B cell (primary cell): ENCODE data around the gene S1PR5. TPM values are rescaled to one million over a fixed set of nuclear protein-coding genes. Genes with fewer than 3 reads are reported as not detected.

Experiments
- ATAC-seq: fragments of 200-7000 bp; cut with Tn5 transposase; one replicate; pipeline ENCODE4 v1.10.0; 2021; ENCODE audit warnings: low read depth, mild to moderate bottlenecking, moderate number of reproducible peaks, moderate library complexity
- CTCF ChIA-PET: fragments of 350-600 bp; sonication (Branson Sonifier 250); formaldehyde crosslinking; loops from one replicate; lab custom pipeline; 2021; ENCODE audit warnings: antibody characterized with exemption, inconsistent platforms; lab: Charles Lee
- POLR2A ChIA-PET: fragments of 350-600 bp; sonication (Branson Sonifier 250); formaldehyde crosslinking; loops from one replicate; lab custom pipeline; 2021; ENCODE audit warnings: antibody characterized with exemption; lab: Charles Lee
- DNase-seq: peaks from one replicate; pipeline ENCODE4 v3.0.0; 2013
- H2AFZ ChIP-seq: 2 replicates; pipeline ENCODE4 v1.6.1; 2012; ENCODE audit warnings: mild to moderate bottlenecking, low read depth, low read length; ENCODE audit not compliant: insufficient read depth, poor library complexity, severe bottlenecking
- H3K27ac ChIP-seq, 2 donors: 1 replicate in 1 of 2; 2 replicates in 1 of 2; pipeline ENCODE4 v1.5.1; 2012 to 2013; ENCODE audit warnings: low read length in 2 of 2, mild to moderate bottlenecking in 2 of 2, moderate library complexity in 1 of 2
- H3K27me3 ChIP-seq, 4 experiments: fragments of 200-600 bp in 1 of 4; sonication (generic) in 1 of 4; replicated peaks in 1 of 4; 1 replicate in 2 of 4; 2 replicates in 2 of 4; pipeline versions ENCODE4 v1.6.1 to v1.7.0; 2013 to 2016; ENCODE audit warnings: low read length in 3 of 4, mild to moderate bottlenecking in 2 of 4, mixed read lengths in 1 of 4, moderate library complexity in 1 of 4; ENCODE audit not compliant: insufficient read depth in 4 of 4, control insufficient read depth in 3 of 4; ENCODE audit errors: control extremely low read depth in 1 of 4
- H3K36me3 ChIP-seq, 2 experiments: replicated peaks in 1 of 2; 1 replicate in 1 of 2; 2 replicates in 1 of 2; pipeline versions ENCODE4 v1.6.1 to v1.7.1; 2013; ENCODE audit warnings: low read length in 1 of 2; ENCODE audit not compliant: insufficient read depth in 2 of 2, control insufficient read depth in 1 of 2; ENCODE audit errors: control extremely low read depth in 1 of 2, extremely low read depth in 1 of 2
- H3K4me1 ChIP-seq, 2 donors: fragments of 200-600 bp in 1 of 2; sonication (generic) in 1 of 2; 1 replicate in 1 of 2; 2 replicates in 1 of 2; pipeline versions ENCODE4 v1.5.1 to v1.6.1; 2013 to 2017; ENCODE audit warnings: low read length in 2 of 2; ENCODE audit not compliant: control insufficient read depth in 2 of 2, insufficient read depth in 2 of 2
- H3K4me2 ChIP-seq: replicated peaks from 2 replicates; pipeline ENCODE3; 2012; ENCODE audit warnings: mild to moderate bottlenecking, low read depth, low read length; ENCODE audit not compliant: poor library complexity, severe bottlenecking
- H3K4me3 ChIP-seq, 5 experiments: fragments of 200-600 bp in 1 of 5; sonication (generic) in 1 of 5; 1 replicate in 3 of 5; 2 replicates in 2 of 5; pipeline versions ENCODE4 v1.5.1 to v1.7.0; 2011 to 2016; ENCODE audit warnings: low read length in 4 of 5, mild to moderate bottlenecking in 4 of 5, low read depth in 2 of 5, control low read depth in 1 of 5, moderate library complexity in 1 of 5; ENCODE audit not compliant: insufficient read depth in 1 of 5; ENCODE audit errors: control extremely low read depth in 1 of 5, extremely low read depth in 1 of 5
- H3K79me2 ChIP-seq: fragments of 200-600 bp; sonication (generic); one replicate; pipeline ENCODE4 v1.6.0; 2016; ENCODE audit warnings: low read length; ENCODE audit not compliant: control insufficient read depth, insufficient read depth
- H3K9ac ChIP-seq: fragments of 200-600 bp; sonication (generic); 2 replicates; pipeline ENCODE4 v1.6.1; 2017; ENCODE audit warnings: mild to moderate bottlenecking, low read length, moderate library complexity
- H3K9me3 ChIP-seq, 3 donors: one replicate each; pipeline versions ENCODE4 v1.6.1 to v1.7.1; 2013; ENCODE audit warnings: low read length in 2 of 3; ENCODE audit not compliant: control insufficient read depth in 2 of 3, insufficient read depth in 1 of 3; ENCODE audit errors: control extremely low read depth in 1 of 3
- H4K20me1 ChIP-seq: 2 replicates; pipeline ENCODE4 v1.6.0; 2012; ENCODE audit warnings: mild to moderate bottlenecking, low read length; ENCODE audit not compliant: insufficient read depth, control insufficient read depth, poor library complexity, severe bottlenecking
- H3K27ac Mint-ChIP-seq: one replicate; pipeline ENCODE4 v1.8.0; 2021; ENCODE audit warnings: mixed read lengths
- H3K27me3 Mint-ChIP-seq: one replicate; pipeline ENCODE4 v1.8.0; 2021; ENCODE audit warnings: mixed read lengths
- H3K4me1 Mint-ChIP-seq: one replicate; pipeline ENCODE4 v1.8.0; 2021; ENCODE audit warnings: mixed read lengths
- H3K4me3 Mint-ChIP-seq: one replicate; pipeline ENCODE4 v1.8.0; 2021; ENCODE audit warnings: mixed read lengths
- H3K9me3 Mint-ChIP-seq: one replicate; pipeline ENCODE4 v1.8.0; 2022; ENCODE audit warnings: mixed read lengths; ENCODE audit not compliant: insufficient read depth
- EZH2 ChIP-seq: IDR thresholded peaks from 2 replicates; pipeline ENCODE4 v1.6.1; 2012; ENCODE audit warnings: borderline replicate concordance, low read depth, mild to moderate bottlenecking, moderate library complexity, low read length; ENCODE audit not compliant: insufficient read depth, poor library complexity, severe bottlenecking
- WGBS: methylation state at CpG from one replicate; pipeline ENCODE4 v1.1.5; 2013; ENCODE audit warnings: missing lambda C conversion rate; ENCODE audit not compliant: insufficient coverage; 5-methylcytosine and 5-hydroxymethylcytosine counted together
- intact Hi-C: fragments of 100-400 bp; cut with micrococcal nuclease; formaldehyde crosslinking; loops from one replicate; pipeline ENCODE4 v1.10.0; 2022
- polyA plus RNA-seq: library from polyadenylated mRNA; depleted of rRNA; stranded (reverse); fragments of >200 nt; gene quantifications from 2 replicates; pipeline ENCODE4 v1.2.3, GENCODE V29; 2012
- total RNA-seq, 2 donors: library from RNA; stranded (reverse); fragments of 120-200 nt in 1 of 2; gene quantifications; 1 replicate in 1 of 2; 2 replicates in 1 of 2; pipeline versions ENCODE4 v1.2.3 to v1.2.4, GENCODE V29; 2013 to 2022
- TF ChIP-seq, protein P1 (sequence below): fragments of 200-600 bp; IDR thresholded peaks from one replicate; pipeline ENCODE4 v1.8.0; 2022; ENCODE audit warnings: antibody characterized with exemption, mild to moderate bottlenecking

Gene S1PR5
- total and polyA plus RNA-seq, 2 donors (not counting 1 experiment from before 2014, with no cell fraction given) = 0.27 to 0.67 TPM

DNA sequence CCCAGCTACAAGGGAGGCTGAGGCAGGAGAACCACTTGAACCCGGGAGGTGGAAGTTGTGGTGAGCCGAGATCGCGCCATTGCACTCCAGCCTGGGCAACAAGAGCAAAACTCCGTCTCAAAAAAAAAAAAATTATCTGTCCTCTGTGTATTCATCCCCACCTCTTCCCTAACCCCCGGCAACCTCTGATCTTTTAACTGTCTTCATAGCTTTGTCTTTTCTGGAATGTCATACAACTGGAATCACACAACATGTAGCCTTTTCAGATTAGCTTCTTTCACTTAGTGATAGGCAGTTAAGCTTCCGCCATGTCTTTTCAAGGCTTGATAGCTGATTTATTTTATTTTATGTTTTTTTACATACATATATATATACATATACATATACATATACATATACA lies 8.4 kb upstream of the S1PR5 start:
- POLR2A ChIA-PET = interaction anchor here (0.6 kb wide), 1 partner anchor 85 kb away, joined by 4 read pairs; no protein-coding TSS in a partner anchor
- Histone ChIP-seq H3K27me3 (peaks cover 0 to 10% (median 0%) of the 10 kb centered on the region in 4 experiments), H3K9ac (no peak overlapping the region), H3K27ac (no peak overlapping the region), H3K9me3 (no peaks in the 10 kb centered on the region), H3K4me1 (no peaks in the 10 kb centered on the region), H2AFZ (no peak overlapping the region), H3K4me3 (no peak overlapping the region), H3K36me3 (no peaks in the 10 kb centered on the region), H4K20me1 (no peaks in the 10 kb centered on the region), H3K79me2 (no peaks in the 10 kb centered on the region), H3K4me2 (no peak overlapping the region)
- 93% methylated on average over 3 of the region's 7 CpGs for WGBS
- Mint-ChIP-seq H3K4me3 (no peak overlapping the region), H3K27me3 (no peaks in the 10 kb centered on the region), H3K9me3 (no peaks in the 10 kb centered on the region), H3K27ac (no peak overlapping the region), H3K4me1 (no peaks in the 10 kb centered on the region)
- no peak for ATAC-seq
- TF ChIP-seq, protein P1, sequence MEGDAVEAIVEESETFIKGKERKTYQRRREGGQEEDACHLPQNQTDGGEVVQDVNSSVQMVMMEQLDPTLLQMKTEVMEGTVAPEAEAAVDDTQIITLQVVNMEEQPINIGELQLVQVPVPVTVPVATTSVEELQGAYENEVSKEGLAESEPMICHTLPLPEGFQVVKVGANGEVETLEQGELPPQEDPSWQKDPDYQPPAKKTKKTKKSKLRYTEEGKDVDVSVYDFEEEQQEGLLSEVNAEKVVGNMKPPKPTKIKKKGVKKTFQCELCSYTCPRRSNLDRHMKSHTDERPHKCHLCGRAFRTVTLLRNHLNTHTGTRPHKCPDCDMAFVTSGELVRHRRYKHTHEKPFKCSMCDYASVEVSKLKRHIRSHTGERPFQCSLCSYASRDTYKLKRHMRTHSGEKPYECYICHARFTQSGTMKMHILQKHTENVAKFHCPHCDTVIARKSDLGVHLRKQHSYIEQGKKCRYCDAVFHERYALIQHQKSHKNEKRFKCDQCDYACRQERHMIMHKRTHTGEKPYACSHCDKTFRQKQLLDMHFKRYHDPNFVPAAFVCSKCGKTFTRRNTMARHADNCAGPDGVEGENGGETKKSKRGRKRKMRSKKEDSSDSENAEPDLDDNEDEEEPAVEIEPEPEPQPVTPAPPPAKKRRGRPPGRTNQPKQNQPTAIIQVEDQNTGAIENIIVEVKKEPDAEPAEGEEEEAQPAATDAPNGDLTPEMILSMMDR = no peak
- TF ChIP-seq EZH2 = no peak
- CTCF ChIA-PET = interaction anchor here (0.6 kb wide), 1 partner anchor 22 kb away, joined by 3 read pairs; no protein-coding TSS in a partner anchor
- DNase-seq = no peak
- intact Hi-C loops = no loop called here

DNA sequence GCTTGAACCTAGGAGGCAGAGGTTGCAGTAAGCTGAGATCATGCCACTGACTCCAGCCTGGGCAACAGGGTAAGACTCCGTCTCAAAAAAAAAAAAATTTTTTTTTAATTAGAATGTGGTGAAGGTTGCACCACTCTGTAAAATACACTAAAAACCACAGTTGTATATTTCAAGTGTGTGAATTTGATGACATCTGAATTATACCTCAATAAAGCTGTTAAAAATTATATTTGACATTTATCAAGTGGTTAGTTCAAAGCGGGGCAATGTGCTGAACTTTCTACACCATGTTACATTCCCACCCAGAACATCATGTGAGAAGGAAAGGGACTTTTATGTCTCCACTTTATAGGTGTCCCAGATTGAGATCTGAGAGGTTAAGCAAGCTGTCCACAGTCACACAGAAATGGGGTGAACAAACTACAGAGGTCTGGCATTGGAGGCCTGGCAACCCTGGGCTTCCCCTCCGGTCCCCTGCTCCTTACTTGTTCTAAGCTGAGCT lies 5.9 kb upstream of the S1PR5 start:
- Histone ChIP-seq H3K36me3 (no peaks in the 10 kb centered on the region), H3K4me2 (no peak overlapping the region), H4K20me1 (no peaks in the 10 kb centered on the region), H3K27me3 (peaks cover 0 to 32% (median 10%) of the 10 kb centered on the region in 4 experiments), H3K4me1 (peaks cover 12 to 14% of the 10 kb centered on the region in 2 donors), H3K79me2 (no peaks in the 10 kb centered on the region), H3K4me3 (no peak overlapping the region), H3K9me3 (peaks cover 0 to 8% (median 0%) of the 10 kb centered on the region in 3 donors), H2AFZ (no peak overlapping the region), H3K9ac (no peak overlapping the region), H3K27ac (no peak overlapping the region)
- Mint-ChIP-seq H3K27me3 (peaks cover 18% of the 10 kb centered on the region), H3K9me3 (no peaks in the 10 kb centered on the region), H3K4me3 (no peak overlapping the region), H3K4me1 (peaks cover 14% of the 10 kb centered on the region), H3K27ac (no peak overlapping the region)
- no peak for TF ChIP-seq EZH2
- TF ChIP-seq, protein P1 = no peak
- DNase-seq (no peak), ATAC-seq (no peak)
- CTCF ChIA-PET = interaction anchor here (1.3 kb wide), 1 partner anchor 58 kb away, joined by 3 read pairs; no protein-coding TSS in a partner anchor
- WGBS = 88% methylated on average over 1 of the region's 3 CpGs
- intact Hi-C loops = no loop called here
- POLR2A ChIA-PET = no interaction called here
